ENCODE measurements around the gene CFAP74. TPM values are rescaled to one million over a fixed set of nuclear protein-coding genes. Genes with fewer than 3 reads are reported as not detected.

CFAP74 gene
- total and polyA plus RNA-seq, 9 of the 15 experiments (the other 6 are each of a cell fraction or from before 2014, with no cell fraction given) = 0.03 to 0.15 (median 0.05) TPM; not detected in 6

- TF ChIP-seq BRD9 (IDR thresholded peaks at IDR 0.05; ENCODE audit: low read depth, partially characterized antibody) (no peak), ZNF75A (CRISPR knock-in tag; IDR thresholded peaks at IDR 0.05) (no peak), USF1 (CRISPR knock-in tag; IDR thresholded peaks at IDR 0.05) (no peak), ATF6 (CRISPR knock-in tag; IDR thresholded peaks at IDR 0.05) (no peak), ZBTB26 (CRISPR knock-in tag; IDR thresholded peaks at IDR 0.05) (no peak), KDM1A (IDR thresholded peaks at IDR 0.05) (peak in 1 of 2 experiments; percentile 100; a peak in 2 of 4 replicates), MXI1 (IDR thresholded peaks at IDR 0.05; ENCODE audit: low read depth, low read length) (0 out of 2 replicates have a peak, but pooled peaks have one; percentile 24), CBX5 (IDR thresholded peaks at IDR 0.05; ENCODE audit: borderline replicate concordance, low read depth) (peak; percentile 36; the same call in 1 of the 2 replicates), MCM5 (IDR thresholded peaks at IDR 0.05; ENCODE audit: low read depth) (no peak), ZNF224 (CRISPR knock-in tag; IDR thresholded peaks at IDR 0.05) (peak; percentile 32; the same call in 1 of the 2 replicates), ZZZ3 (IDR thresholded peaks at IDR 0.05) (no peak), BDP1 (IDR thresholded peaks at IDR 0.05; ENCODE audit: insufficient read depth, insufficient read length) (no peak), TEAD2 (tag; IDR thresholded peaks at IDR 0.05) (no peak), ZNF146 (CRISPR knock-in tag; IDR thresholded peaks at IDR 0.05; ENCODE audit: unreplicated experiment) (peak; percentile 18), SIN3B (IDR thresholded peaks at IDR 0.05; ENCODE audit: low read depth) (no peak), SMARCA4 (IDR thresholded peaks at IDR 0.05) (no peak), TFAP4 (CRISPR knock-in tag; IDR thresholded peaks at IDR 0.05; ENCODE audit: borderline replicate concordance) (no peak), ZNF444 (CRISPR knock-in tag; IDR thresholded peaks at IDR 0.05) (no peak), ELF1 (tag; IDR thresholded peaks at IDR 0.05) (no peak), ZNF212 (CRISPR knock-in tag; IDR thresholded peaks at IDR 0.05) (no peak)
These were observed 105.2 kb downstream of the CFAP74 start (continued) for GRCh38 chr1:1898246-1898933.
